Esophagus (tissue), 2 donors: ENCODE measurements around the gene REV1. TPM values are rescaled to one million over a fixed set of nuclear protein-coding genes. Genes with fewer than 3 reads are reported as not detected.
"Not testable (repeated sequence)": the region's sequence is repeated elsewhere in the genome, so short reads cannot be mapped to it uniquely, and the experiment has no call there.

ENCODE experiments used
- H3K27ac ChIP-seq, 2 donors: one replicate each; pipeline ENCODE4 v1.5.1; 2013; ENCODE audit warnings: low read depth in 2 of 2, mild to moderate bottlenecking in 2 of 2, inconsistent platforms in 1 of 2, low read length in 1 of 2, moderate library complexity in 1 of 2
- H3K27me3 ChIP-seq, 2 donors: one replicate each; pipeline ENCODE4 v1.6.1; 2013; ENCODE audit warnings: low read length in 2 of 2, control low read depth in 1 of 2, mild to moderate bottlenecking in 1 of 2; ENCODE audit not compliant: insufficient read depth in 2 of 2, control insufficient read depth in 1 of 2
- H3K36me3 ChIP-seq, 2 donors: one replicate each; pipeline ENCODE4 v1.6.1; 2013; ENCODE audit warnings: low read length in 1 of 2; ENCODE audit not compliant: control insufficient read depth in 2 of 2, insufficient read depth in 2 of 2
- H3K4me1 ChIP-seq, 2 donors: one replicate each; pipeline ENCODE4 v1.6.1; 2013; ENCODE audit warnings: low read length in 1 of 2; ENCODE audit not compliant: control insufficient read depth in 2 of 2, insufficient read depth in 2 of 2
- H3K4me3 ChIP-seq, 2 donors: one replicate each; pipeline ENCODE4 v1.5.1; 2013; ENCODE audit warnings: low read length in 2 of 2, mild to moderate bottlenecking in 2 of 2, low read depth in 1 of 2, moderate library complexity in 1 of 2
- H3K9me3 ChIP-seq, 2 donors: one replicate each; pipeline ENCODE4 v1.6.1; 2013; ENCODE audit warnings: mild to moderate bottlenecking in 2 of 2, low read depth in 1 of 2, low read length in 1 of 2, moderate library complexity in 1 of 2; ENCODE audit not compliant: control insufficient read depth in 2 of 2, insufficient read depth in 1 of 2
- WGBS, 2 donors: extraction: QIAGEN DNeasy Blood & Tissue Kit; methylation state at CpG; one replicate each; pipeline ENCODE4 v1.1.7; 2013; 5-methylcytosine and 5-hydroxymethylcytosine counted together
- polyA plus RNA-seq, 2 donors: library from polyadenylated mRNA; stranded (reverse); fragments of 200-250 nt; gene quantifications; one replicate each; pipeline ENCODE4 v1.2.3, GENCODE V29; 2013
- donor health status: healthy with polysubstance abuse.
- donor health status: Bipolar disorder and iron deficiency.

REV1 gene
- polyA plus RNA-seq, 2 donors: 16.2 to 20.3 TPM

- Histone ChIP-seq H3K27ac (no peak overlapping the region), H3K4me3 (no peak overlapping the region), H3K9me3 (no peaks in the 10 kb centered on the region), H3K36me3 (peaks cover 3 to 5% of the 10 kb centered on the region in 2 donors), H3K27me3 (no peaks in the 10 kb centered on the region), H3K4me1 (no peaks in the 10 kb centered on the region)
- 83 to 97% methylated on average over 2 of the region's 2 CpGs for WGBS, 2 donors
Observed at GRCh38 chr2:99382143-99382542, 107.7 kb downstream of the REV1 start.

GRCh38 chr2:99380376-99381010 lies 109.3 kb downstream of the REV1 start:
- H3K4me3 ChIP-seq: no peak overlapping the region
- no peak overlapping the region for H3K27ac ChIP-seq
- no peaks in the 10 kb centered on the region for H3K9me3 ChIP-seq
- H3K36me3 ChIP-seq: peaks cover 0 to 8% of the 10 kb centered on the region in 2 donors
- no peaks in the 10 kb centered on the region for H3K4me1 ChIP-seq
- no peaks in the 10 kb centered on the region for H3K27me3 ChIP-seq
- WGBS, 2 donors: 82 to 89% methylated on average over 3 of the region's 3 CpGs

GRCh38 chr2:99377879-99378278 lies 111.9 kb downstream of the REV1 start:
- Histone ChIP-seq H3K4me1 (no peaks in the 10 kb centered on the region), H3K27ac (no peak overlapping the region), H3K36me3 (peaks cover 2 to 8% of the 10 kb centered on the region in 2 donors), H3K4me3 (no peak overlapping the region), H3K9me3 (peaks cover 0 to 2% of the 10 kb centered on the region in 2 donors), H3K27me3 (no peaks in the 10 kb centered on the region)
- WGBS, 2 donors: 91 to 94% methylated on average over 1 of the region's 1 CpG

- H3K9me3 ChIP-seq: peaks cover 0 to 2% of the 10 kb centered on the region in 2 donors
- WGBS, 2 donors: 85 to 91% methylated on average over 7 of the region's 7 CpGs
- no peaks in the 10 kb centered on the region for H3K4me1 ChIP-seq
- peaks cover 2 to 8% of the 10 kb centered on the region in 2 donors for H3K36me3 ChIP-seq
- no peaks in the 10 kb centered on the region for H3K27me3 ChIP-seq
- H3K4me3 ChIP-seq: no peak overlapping the region
- no peak overlapping the region for H3K27ac ChIP-seq
Observed at GRCh38 chr2:99376254-99376864, 113.5 kb downstream of the REV1 start.

- no peak overlapping the region for H3K27ac ChIP-seq
- no peaks in the 10 kb centered on the region for H3K4me1 ChIP-seq
- H3K36me3 ChIP-seq: peaks cover 2 to 8% of the 10 kb centered on the region in 2 donors
- H3K27me3 ChIP-seq: no peaks in the 10 kb centered on the region
- no peak overlapping the region for H3K4me3 ChIP-seq
- peaks cover 0 to 2% of the 10 kb centered on the region in 2 donors for H3K9me3 ChIP-seq
Observed at GRCh38 chr2:99374747-99375146, 115.1 kb downstream of the REV1 start.

GRCh38 chr2:99373144-99373543 lies 116.7 kb downstream of the REV1 start:
- Histone ChIP-seq H3K4me3 (no peak overlapping the region), H3K4me1 (no peaks in the 10 kb centered on the region), H3K27ac (no peak overlapping the region), H3K27me3 (no peaks in the 10 kb centered on the region), H3K36me3 (peaks cover 2 to 8% of the 10 kb centered on the region in 2 donors), H3K9me3 (peaks cover 0 to 2% of the 10 kb centered on the region in 2 donors)
- WGBS, 2 donors: 96 to 97% methylated on average over 4 of the region's 4 CpGs

GRCh38 chr2:99368854-99369253 lies 121.0 kb downstream of the REV1 start:
- H3K27me3 ChIP-seq, H3K27ac ChIP-seq, H3K36me3 ChIP-seq, H3K4me3 ChIP-seq, H3K4me1 ChIP-seq, H3K9me3 ChIP-seq: not testable (repeated sequence)
- WGBS, 2 donors: 96 to 98% methylated on average over 5 of the region's 5 CpGs

GRCh38 chr2:99365661-99366060 lies 124.2 kb downstream of the REV1 start:
- no peaks in the 10 kb centered on the region for H3K4me1 ChIP-seq
- no peaks in the 10 kb centered on the region for H3K9me3 ChIP-seq
- 66 to 67% methylated on average over 2 of the region's 2 CpGs for WGBS, 2 donors
- H3K4me3 ChIP-seq: no peak overlapping the region
- H3K27me3 ChIP-seq: no peaks in the 10 kb centered on the region
- peaks cover 3 to 6% of the 10 kb centered on the region in 2 donors for H3K36me3 ChIP-seq
- no peak overlapping the region for H3K27ac ChIP-seq

- Histone ChIP-seq H3K9me3 (no peaks in the 10 kb centered on the region), H3K4me1 (no peaks in the 10 kb centered on the region), H3K4me3 (no peak overlapping the region), H3K27ac (no peak overlapping the region), H3K27me3 (no peaks in the 10 kb centered on the region), H3K36me3 (no peaks in the 10 kb centered on the region)
Observed at GRCh38 chr2:99356853-99357252, 133.0 kb downstream of the REV1 start.

- not testable (repeated sequence) for H3K36me3 ChIP-seq, H3K4me3 ChIP-seq, H3K4me1 ChIP-seq, H3K27ac ChIP-seq, H3K9me3 ChIP-seq, H3K27me3 ChIP-seq
- WGBS, 2 donors: 93 to 96% methylated on average over 8 of the region's 8 CpGs
Observed at GRCh38 chr2:99354825-99355224, 135.0 kb downstream of the REV1 start.
